HL-60 (cell line): ENCODE measurements around the gene CEP78.

Experiments used
- CTCF ChIP-seq: IDR thresholded peaks from one replicate; pipeline ENCODE4 v1.5.1; 2011; ENCODE audit warnings: low read length, control low read depth, inconsistent platforms; ENCODE audit not compliant: insufficient read depth
- TF ChIP-seq, protein P1 (sequence below): IDR thresholded peaks from 2 replicates; pipeline ENCODE4 v1.6.1; 2012; ENCODE audit warnings: low read depth; ENCODE audit not compliant: insufficient replicate concordance

- no peak for TF ChIP-seq CTCF
- TF ChIP-seq, protein P1, sequence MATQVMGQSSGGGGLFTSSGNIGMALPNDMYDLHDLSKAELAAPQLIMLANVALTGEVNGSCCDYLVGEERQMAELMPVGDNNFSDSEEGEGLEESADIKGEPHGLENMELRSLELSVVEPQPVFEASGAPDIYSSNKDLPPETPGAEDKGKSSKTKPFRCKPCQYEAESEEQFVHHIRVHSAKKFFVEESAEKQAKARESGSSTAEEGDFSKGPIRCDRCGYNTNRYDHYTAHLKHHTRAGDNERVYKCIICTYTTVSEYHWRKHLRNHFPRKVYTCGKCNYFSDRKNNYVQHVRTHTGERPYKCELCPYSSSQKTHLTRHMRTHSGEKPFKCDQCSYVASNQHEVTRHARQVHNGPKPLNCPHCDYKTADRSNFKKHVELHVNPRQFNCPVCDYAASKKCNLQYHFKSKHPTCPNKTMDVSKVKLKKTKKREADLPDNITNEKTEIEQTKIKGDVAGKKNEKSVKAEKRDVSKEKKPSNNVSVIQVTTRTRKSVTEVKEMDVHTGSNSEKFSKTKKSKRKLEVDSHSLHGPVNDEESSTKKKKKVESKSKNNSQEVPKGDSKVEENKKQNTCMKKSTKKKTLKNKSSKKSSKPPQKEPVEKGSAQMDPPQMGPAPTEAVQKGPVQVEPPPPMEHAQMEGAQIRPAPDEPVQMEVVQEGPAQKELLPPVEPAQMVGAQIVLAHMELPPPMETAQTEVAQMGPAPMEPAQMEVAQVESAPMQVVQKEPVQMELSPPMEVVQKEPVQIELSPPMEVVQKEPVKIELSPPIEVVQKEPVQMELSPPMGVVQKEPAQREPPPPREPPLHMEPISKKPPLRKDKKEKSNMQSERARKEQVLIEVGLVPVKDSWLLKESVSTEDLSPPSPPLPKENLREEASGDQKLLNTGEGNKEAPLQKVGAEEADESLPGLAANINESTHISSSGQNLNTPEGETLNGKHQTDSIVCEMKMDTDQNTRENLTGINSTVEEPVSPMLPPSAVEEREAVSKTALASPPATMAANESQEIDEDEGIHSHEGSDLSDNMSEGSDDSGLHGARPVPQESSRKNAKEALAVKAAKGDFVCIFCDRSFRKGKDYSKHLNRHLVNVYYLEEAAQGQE = no peak
These were observed 2.5 kb downstream of the CEP78 start for GRCh38 chr9:78238046-78239038.
